Stimulated activated CD8-positive, alpha-beta memory T cell treated with anti-CD3 and anti-CD28 coated beads, Interleukin-15, amount 100 ng/mL, for 24 hours (primary cell): Measurements from ENCODE around the gene OPN3.
A peak's percentile ranks its signal among the peaks of the same experiment; 100 is the strongest.

Source experiments
- DNase-seq: peaks from one replicate; pipeline ENCODE4 v3.0.0-alpha.2; 2020; ENCODE audit warnings: low read depth

Gene OPN3

GRCh38 chr1:241645199-241645598, 5.0 kb upstream of the OPN3 start:
- no peak for DNase-seq

DNA sequence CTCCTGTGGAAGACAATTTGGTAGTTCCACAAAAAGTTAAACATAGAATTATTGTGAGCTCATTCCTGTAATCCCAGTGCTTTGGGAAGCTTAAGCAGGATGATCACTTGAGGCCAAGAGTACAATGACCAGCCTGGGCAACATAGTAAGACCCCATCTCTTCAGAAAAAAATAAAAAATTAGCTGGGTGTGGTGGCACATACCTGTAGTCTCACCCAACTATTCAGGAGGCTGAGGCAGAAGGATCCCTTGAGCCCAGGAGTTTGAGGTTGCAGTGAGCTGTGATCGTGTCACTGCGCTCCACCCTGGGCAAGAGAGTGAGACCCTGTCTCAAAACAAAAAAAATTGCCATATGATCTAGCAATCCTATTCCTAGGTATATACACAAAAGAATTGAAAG, 4.1 kb upstream of the OPN3 start:
- DNase-seq = no peak

DNA sequence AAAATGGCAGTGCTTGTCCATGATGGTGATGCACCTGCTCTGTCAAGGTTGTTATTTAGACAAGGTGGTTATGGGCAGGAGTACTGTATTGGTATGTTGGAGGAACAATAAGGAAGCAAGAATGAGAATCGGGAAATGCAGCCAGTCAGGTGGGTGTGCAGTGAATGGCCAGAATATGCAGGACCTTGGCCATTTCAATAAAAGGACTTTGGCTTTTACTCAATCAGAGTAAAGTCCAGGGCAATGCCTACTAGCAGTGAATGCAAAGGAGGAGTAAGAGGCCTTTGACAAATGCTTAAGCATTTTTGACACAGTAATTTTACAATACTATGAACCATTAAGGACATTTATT, 2.4 kb upstream of the OPN3 start:
- DNase-seq = no peak

- no peak for DNase-seq
Measured at GRCh38 chr1:241641773-241642592, 1.8 kb upstream of the OPN3 start.

- DNase-seq = no peak
Measured at GRCh38 chr1:241640867-241641622, 876 bp upstream of the OPN3 start.

DNA sequence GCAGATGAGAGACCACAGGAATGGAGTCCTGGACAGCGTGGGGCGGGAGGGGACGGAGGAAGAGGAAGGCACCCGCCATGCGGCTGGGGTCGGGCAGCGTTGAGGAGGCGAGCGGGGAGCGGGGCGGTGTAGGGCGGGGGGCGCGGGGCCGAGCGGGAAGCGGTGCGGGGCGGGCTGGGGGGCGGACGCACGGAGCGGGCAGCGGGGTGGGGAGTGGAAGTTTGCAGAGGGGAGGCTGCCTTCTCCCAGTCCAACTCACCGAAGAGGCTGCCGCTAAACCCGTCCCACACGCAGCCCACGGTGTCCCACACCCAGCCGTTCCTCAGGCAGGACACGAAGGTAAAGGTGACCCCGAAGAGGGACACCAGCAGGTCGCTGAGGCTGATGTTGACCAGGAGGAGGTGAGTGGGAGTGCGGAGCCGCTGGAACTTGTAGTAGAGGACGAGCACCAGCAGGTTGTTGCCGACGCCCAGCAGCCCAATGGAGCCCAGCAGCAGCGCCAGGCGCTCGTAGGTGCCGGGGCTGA, 483 bp downstream of the OPN3 start:
- DNase-seq = peak; percentile 14

- no peak for DNase-seq
Measured at GRCh38 chr1:241638909-241639622, 1.1 kb downstream of the OPN3 start.

GRCh38 chr1:241638099-241638682, 2.0 kb downstream of the OPN3 start:
- DNase-seq = no peak

- DNase-seq = no peak
Measured at GRCh38 chr1:241637604-241638003, 2.6 kb downstream of the OPN3 start.

DNA sequence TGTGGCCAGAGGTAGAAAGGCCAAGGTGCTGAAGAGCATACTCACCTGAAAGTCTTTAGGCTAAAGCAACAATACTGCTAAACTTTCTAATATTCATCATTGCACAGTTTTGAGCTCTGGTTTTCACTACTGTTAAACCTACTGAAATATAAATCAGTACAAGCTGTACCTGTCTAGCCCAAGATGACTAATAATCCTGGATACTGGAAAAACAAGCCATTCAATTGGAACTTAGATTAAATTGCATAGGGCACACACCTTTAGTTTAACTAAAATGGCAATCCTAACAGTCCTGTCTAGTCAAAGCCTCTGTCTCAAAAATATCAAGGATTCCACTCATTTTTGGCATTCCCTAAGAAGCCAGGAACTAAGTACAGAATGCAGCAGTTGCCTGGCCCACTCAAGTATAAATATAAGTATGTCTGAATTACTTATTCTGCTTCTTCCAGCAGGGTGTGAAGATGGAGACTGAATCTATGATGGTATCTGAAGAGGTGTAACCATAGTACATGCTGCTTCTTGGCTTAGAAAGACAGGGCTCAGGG, 3.1 kb downstream of the OPN3 start:
- no peak for DNase-seq

DNA sequence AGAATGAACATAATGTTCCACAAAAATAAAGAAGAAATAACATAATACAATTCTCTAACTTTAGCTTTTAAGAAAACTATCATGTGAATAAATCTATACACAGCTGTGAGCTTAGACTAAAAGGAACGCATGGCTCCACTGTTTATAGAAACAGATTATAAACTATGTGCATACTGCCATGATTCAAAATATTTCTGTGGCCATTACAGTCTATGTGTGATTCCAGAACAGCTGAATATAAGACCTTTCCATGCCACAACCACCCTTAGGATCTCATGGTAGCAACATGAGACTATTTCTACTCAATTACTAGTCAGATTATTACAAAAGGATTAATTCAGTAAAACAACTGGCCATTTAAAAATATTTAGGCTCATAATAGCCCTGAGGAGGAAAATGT, 3.9 kb downstream of the OPN3 start:
- DNase-seq = no peak

- DNase-seq = no peak
Measured at GRCh38 chr1:241635556-241636152, 4.5 kb downstream of the OPN3 start.

GRCh38 chr1:241632987-241633386, 7.2 kb downstream of the OPN3 start:
- no peak for DNase-seq

DNA sequence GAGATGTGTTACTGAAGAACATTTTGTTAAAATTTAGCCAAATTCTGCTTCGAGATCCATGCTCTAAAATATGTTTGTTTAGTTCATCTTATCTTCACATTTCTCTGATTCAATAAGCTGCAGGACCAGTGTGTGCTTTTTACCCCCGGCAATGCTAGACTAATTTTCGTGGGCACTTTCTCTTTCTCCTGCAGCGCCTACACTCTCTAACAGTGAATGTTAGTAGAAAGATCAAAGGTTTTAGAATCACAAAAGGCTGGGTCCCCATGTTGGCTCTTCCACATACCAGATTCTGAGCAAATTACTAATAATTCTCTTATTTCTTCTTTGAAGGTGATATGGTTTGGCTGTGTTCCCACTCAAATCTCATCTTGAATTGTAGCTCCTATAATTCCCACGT, 8.5 kb downstream of the OPN3 start:
- no peak for DNase-seq

GRCh38 chr1:241630899-241631298, 9.3 kb downstream of the OPN3 start:
- DNase-seq = no peak

DNA sequence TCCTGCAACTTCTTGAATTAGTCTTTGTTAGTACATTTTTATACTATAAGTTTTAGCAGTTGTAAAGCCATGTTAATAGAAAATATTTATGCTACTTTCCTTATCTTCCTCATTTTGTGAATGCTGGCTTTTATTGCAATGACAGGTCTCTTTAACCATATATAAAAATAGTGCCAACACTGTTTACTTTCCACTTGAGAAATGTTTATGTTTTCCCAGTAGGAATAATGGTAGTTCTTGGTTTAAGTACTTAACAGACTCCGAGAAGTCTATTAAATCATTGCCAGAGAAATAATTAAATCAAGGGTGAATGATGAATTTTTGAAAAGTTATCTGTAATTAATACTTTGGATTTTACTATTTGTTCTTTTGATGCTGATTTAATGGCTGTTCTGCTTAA, 9.7 kb downstream of the OPN3 start:
- DNase-seq = no peak

DNA sequence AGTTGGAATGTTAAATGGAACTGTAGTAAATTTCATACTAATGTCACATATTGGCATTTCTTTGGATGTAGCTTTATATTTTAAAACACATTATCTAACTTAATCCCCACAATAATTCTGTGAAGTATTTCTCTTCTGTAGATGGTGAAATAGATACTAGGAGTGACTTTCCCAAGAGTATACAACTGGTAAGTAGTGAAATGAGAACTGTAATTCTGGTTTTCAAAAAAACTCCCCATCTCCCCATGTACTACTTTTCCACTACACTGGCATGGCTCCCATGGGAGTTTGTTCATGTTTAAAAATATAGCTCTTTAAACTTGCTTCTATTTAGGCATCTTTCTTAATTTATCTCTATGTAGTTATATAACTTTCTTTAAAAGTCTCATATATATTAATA, 10.2 kb downstream of the OPN3 start:
- DNase-seq = no peak

GRCh38 chr1:241627453-241628259, 12.5 kb downstream of the OPN3 start:
- DNase-seq = no peak

- DNase-seq = no peak
Measured at GRCh38 chr1:241624935-241625334, 15.2 kb downstream of the OPN3 start.

- DNase-seq = no peak
Measured at GRCh38 chr1:241622669-241623068, 17.5 kb downstream of the OPN3 start.

- no peak for DNase-seq
Measured at GRCh38 chr1:241617426-241617825, 22.7 kb downstream of the OPN3 start.
